CD4-positive, alpha-beta T cell (primary cell): ENCODE results near the gene DCUN1D4. TPM values are rescaled to one million over a fixed set of nuclear protein-coding genes. Genes with fewer than 3 reads are reported as not detected.
A peak's percentile ranks its signal among the peaks of the same experiment; 100 is the strongest.

Experiments used
- ATAC-seq: fragments of 200-7000 bp; cut with Tn5 transposase; one replicate; pipeline ENCODE4 v1.10.0; 2022; ENCODE audit warnings: mild to moderate bottlenecking; ENCODE audit not compliant: poor library complexity
- CTCF ChIA-PET: fragments of 350-600 bp; sonication (Branson Sonifier 250); formaldehyde crosslinking; loops from one replicate; lab custom pipeline; 2021; ENCODE audit warnings: antibody characterized with exemption, inconsistent platforms; lab: Charles Lee
- POLR2A ChIA-PET: fragments of 350-600 bp; sonication (Branson Sonifier 250); formaldehyde crosslinking; loops from one replicate; lab custom pipeline; 2021; ENCODE audit warnings: antibody characterized with exemption, inconsistent platforms; lab: Charles Lee
- DNase-seq, 14 experiments: peaks; one replicate each; pipeline ENCODE4 v3.0.0-alpha.2; 2013 to 2020; ENCODE audit warnings: mixed read lengths in 2 of 14
- H3K27ac ChIP-seq, 2 donors: one replicate each; pipeline versions ENCODE4 v1.5.1 to v1.7.0; 2013; ENCODE audit warnings: low read length in 2 of 2, low read depth in 1 of 2, mild to moderate bottlenecking in 1 of 2
- H3K27me3 ChIP-seq, 2 experiments: 1 replicate in 1 of 2; 2 replicates in 1 of 2; pipeline versions ENCODE4 v1.6.1 to v1.7.0; 2013; ENCODE audit warnings: low read length in 2 of 2, control low read depth in 1 of 2, mild to moderate bottlenecking in 1 of 2, moderate library complexity in 1 of 2; ENCODE audit not compliant: insufficient read depth in 2 of 2, control insufficient read depth in 1 of 2
- H3K36me3 ChIP-seq: one replicate; pipeline ENCODE4 v1.6.1; 2013; ENCODE audit warnings: low read length, control low read depth; ENCODE audit not compliant: insufficient read depth
- H3K4me1 ChIP-seq: one replicate; pipeline ENCODE4 v1.6.1; 2013; ENCODE audit warnings: low read length, control low read depth; ENCODE audit not compliant: insufficient read depth
- H3K4me3 ChIP-seq: one replicate; pipeline ENCODE4 v1.5.1; 2013; ENCODE audit warnings: mild to moderate bottlenecking, low read length, moderate library complexity
- H3K9me3 ChIP-seq, 2 experiments: 1 replicate in 1 of 2; 2 replicates in 1 of 2; pipeline versions ENCODE4 v1.6.1 to v1.7.0; 2013; ENCODE audit warnings: low read length in 2 of 2, mild to moderate bottlenecking in 2 of 2, control low read depth in 1 of 2, moderate library complexity in 1 of 2; ENCODE audit not compliant: control insufficient read depth in 1 of 2, insufficient read depth in 1 of 2
- H3K27ac Mint-ChIP-seq: one replicate; pipeline ENCODE4 v1.8.0; 2020; ENCODE audit warnings: mixed read lengths
- H3K27me3 Mint-ChIP-seq: one replicate; pipeline ENCODE4 v1.8.0; 2021; ENCODE audit warnings: mixed read lengths
- H3K36me3 Mint-ChIP-seq: one replicate; pipeline ENCODE4 v1.8.0; 2021; ENCODE audit warnings: low read depth, mixed read lengths
- H3K4me1 Mint-ChIP-seq: one replicate; pipeline ENCODE4 v1.8.0; 2021; ENCODE audit warnings: low read depth, mixed read lengths
- H3K4me3 Mint-ChIP-seq: one replicate; pipeline ENCODE4 v1.8.0; 2020; ENCODE audit warnings: mild to moderate bottlenecking, mixed read lengths
- H3K9me3 Mint-ChIP-seq: one replicate; pipeline ENCODE4 v1.8.0; 2020; ENCODE audit warnings: mixed read lengths
- intact Hi-C, 2 experiments: fragments of 100-400 bp; cut with DNase I in 1 of 2; cut with micrococcal nuclease in 1 of 2; formaldehyde crosslinking; loops; one replicate each; pipeline versions ENCODE4 v1.15.1 to v1.9.0; 2023 to 2025; cut with DNase I, micrococcal nuclease
- total RNA-seq, 174 experiments: library from RNA in 2 of 174; stranded (reverse) in 2 of 174; gene quantifications; one replicate each; pipeline ENCODE4 v1.2.3 and lab custom pipeline; 2021 to 2026
- TF ChIP-seq, protein P1 (sequence below): fragments of 200-600 bp; IDR thresholded peaks from one replicate; pipeline ENCODE4 v1.8.0; 2022; ENCODE audit warnings: antibody characterized with exemption, mild to moderate bottlenecking

The DCUN1D4 gene
- total RNA-seq, 2 experiments from 2014 or later, result 36.2 to 39.9 TPM

GRCh38 chr4:51830156-51830720 lies 12.7 kb upstream of the DCUN1D4 start:
- TF ChIP-seq, protein P1, sequence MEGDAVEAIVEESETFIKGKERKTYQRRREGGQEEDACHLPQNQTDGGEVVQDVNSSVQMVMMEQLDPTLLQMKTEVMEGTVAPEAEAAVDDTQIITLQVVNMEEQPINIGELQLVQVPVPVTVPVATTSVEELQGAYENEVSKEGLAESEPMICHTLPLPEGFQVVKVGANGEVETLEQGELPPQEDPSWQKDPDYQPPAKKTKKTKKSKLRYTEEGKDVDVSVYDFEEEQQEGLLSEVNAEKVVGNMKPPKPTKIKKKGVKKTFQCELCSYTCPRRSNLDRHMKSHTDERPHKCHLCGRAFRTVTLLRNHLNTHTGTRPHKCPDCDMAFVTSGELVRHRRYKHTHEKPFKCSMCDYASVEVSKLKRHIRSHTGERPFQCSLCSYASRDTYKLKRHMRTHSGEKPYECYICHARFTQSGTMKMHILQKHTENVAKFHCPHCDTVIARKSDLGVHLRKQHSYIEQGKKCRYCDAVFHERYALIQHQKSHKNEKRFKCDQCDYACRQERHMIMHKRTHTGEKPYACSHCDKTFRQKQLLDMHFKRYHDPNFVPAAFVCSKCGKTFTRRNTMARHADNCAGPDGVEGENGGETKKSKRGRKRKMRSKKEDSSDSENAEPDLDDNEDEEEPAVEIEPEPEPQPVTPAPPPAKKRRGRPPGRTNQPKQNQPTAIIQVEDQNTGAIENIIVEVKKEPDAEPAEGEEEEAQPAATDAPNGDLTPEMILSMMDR, result no peak
- Histone ChIP-seq H3K9me3 (no peaks in the 10 kb centered on the region), H3K27me3 (no peaks in the 10 kb centered on the region), H3K4me3 (no peak overlapping the region), H3K27ac (no peak overlapping the region), H3K36me3 (no peaks in the 10 kb centered on the region), H3K4me1 (no peaks in the 10 kb centered on the region)
- Mint-ChIP-seq H3K4me1 (no peaks in the 10 kb centered on the region), H3K9me3 (no peaks in the 10 kb centered on the region), H3K27me3 (peaks cover 9% of the 10 kb centered on the region), H3K27ac (no peak overlapping the region), H3K4me3 (no peak overlapping the region), H3K36me3 (no peaks in the 10 kb centered on the region)
- ChIA-PET POLR2A (no interaction called here), CTCF (no interaction called here)
- DNase-seq (no peak), ATAC-seq (no peak)
- intact Hi-C loops, result no loop called here

DNA sequence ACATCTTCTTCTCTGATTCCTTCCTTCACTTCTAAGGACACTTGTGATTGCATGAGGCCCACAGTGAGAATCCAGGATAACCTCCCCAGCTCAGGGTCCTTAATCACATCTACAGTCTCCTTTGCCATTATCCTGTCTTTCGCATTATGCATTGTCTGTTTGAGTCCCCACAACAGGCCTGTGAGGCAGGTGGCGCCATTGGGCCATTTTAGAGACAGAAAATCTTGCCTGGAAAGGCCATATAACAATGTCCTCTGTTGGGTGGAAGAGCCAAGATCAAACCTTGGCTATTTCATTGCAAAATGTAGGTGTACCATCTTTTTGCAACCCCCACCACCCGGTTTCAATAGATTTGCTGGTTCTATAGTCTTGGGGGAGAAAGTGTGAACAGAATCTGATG lies 11.8 kb upstream of the DCUN1D4 start:
- Histone ChIP-seq H3K4me3 (no peak overlapping the region), H3K4me1 (no peaks in the 10 kb centered on the region), H3K9me3 (no peaks in the 10 kb centered on the region), H3K27me3 (no peaks in the 10 kb centered on the region), H3K36me3 (no peaks in the 10 kb centered on the region), H3K27ac (no peak overlapping the region)
- ATAC-seq (peak; percentile 71), DNase-seq (peak; percentile 48 to 77 (median 60))
- intact Hi-C loops, result loop anchor here (1.0 kb wide), 2 partner anchors 194 to 195 kb away; no protein-coding TSS in a partner anchor
- ChIA-PET CTCF (interaction anchor here (0.8 to 1.1 kb wide), 2 partner anchors 12 to 177 kb away, joined by 3 read pairs; partner anchors contain the start of gene DCUN1D4), POLR2A (no interaction called here)
- no peaks in the 10 kb centered on the region for H3K36me3 Mint-ChIP-seq
- peaks cover 9% of the 10 kb centered on the region for H3K27me3 Mint-ChIP-seq
- no peak overlapping the region for H3K27ac Mint-ChIP-seq
- H3K9me3 Mint-ChIP-seq, result no peaks in the 10 kb centered on the region
- TF ChIP-seq, protein P1, result peak; percentile 83
- H3K4me1 Mint-ChIP-seq, result no peaks in the 10 kb centered on the region
- H3K4me3 Mint-ChIP-seq, result no peak overlapping the region

DNA sequence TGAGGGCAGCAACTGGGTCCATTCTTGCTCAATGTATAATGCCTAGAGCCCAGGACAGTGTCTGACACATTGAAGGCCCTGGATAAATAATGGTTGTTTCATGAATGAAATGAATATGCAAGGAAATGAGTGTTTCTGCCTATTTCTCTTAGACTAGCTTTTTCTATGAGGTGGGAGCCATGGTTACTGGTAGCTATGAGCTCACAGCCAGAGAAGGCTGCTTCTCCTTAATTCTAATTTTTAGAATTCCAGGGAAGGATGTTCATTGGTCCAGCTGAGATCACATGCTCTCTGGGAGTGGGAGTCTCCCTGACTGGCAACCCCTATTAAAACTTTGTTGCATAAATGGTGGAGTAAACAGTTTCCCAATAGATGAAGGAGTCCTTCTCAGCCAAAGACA lies 9.7 kb upstream of the DCUN1D4 start:
- no peaks in the 10 kb centered on the region for H3K4me1 ChIP-seq
- Mint-ChIP-seq H3K4me3 (no peak overlapping the region), H3K9me3 (no peaks in the 10 kb centered on the region), H3K27ac (no peak overlapping the region), H3K36me3 (no peaks in the 10 kb centered on the region), H3K27me3 (peaks cover 9% of the 10 kb centered on the region), H3K4me1 (no peaks in the 10 kb centered on the region)
- H3K36me3 ChIP-seq, result no peaks in the 10 kb centered on the region
- no peaks in the 10 kb centered on the region for H3K9me3 ChIP-seq
- ChIA-PET POLR2A (interaction anchor here (2.3 kb wide), 1 partner anchor 10 kb away, joined by 10 read pairs; the partner anchor contains the start of gene DCUN1D4), CTCF (interaction anchor here (1.0 to 1.2 kb wide), 2 partner anchors 9 to 193 kb away, joined by 3 to 4 read pairs; partner anchors contain the start of gene DCUN1D4)
- H3K4me3 ChIP-seq, result no peak overlapping the region
- H3K27me3 ChIP-seq, result no peaks in the 10 kb centered on the region
- TF ChIP-seq, protein P1, result no peak
- DNase-seq, result no peak
- no peak for ATAC-seq
- intact Hi-C loops, result no loop called here
- H3K27ac ChIP-seq, result no peak overlapping the region
